HG03025 (cell line): Measurements from ENCODE around the gene ZNF135.

Source experiments
- ATAC-seq: cut with Tn5 transposase; IDR thresholded peaks from one replicate; pipeline ENCODE4 v1.9.1; 2021; ENCODE audit warnings: mild to moderate bottlenecking, moderate library complexity; ENCODE audit not compliant: unreplicated experiment, low FRiP score

ZNF135 gene

DNA sequence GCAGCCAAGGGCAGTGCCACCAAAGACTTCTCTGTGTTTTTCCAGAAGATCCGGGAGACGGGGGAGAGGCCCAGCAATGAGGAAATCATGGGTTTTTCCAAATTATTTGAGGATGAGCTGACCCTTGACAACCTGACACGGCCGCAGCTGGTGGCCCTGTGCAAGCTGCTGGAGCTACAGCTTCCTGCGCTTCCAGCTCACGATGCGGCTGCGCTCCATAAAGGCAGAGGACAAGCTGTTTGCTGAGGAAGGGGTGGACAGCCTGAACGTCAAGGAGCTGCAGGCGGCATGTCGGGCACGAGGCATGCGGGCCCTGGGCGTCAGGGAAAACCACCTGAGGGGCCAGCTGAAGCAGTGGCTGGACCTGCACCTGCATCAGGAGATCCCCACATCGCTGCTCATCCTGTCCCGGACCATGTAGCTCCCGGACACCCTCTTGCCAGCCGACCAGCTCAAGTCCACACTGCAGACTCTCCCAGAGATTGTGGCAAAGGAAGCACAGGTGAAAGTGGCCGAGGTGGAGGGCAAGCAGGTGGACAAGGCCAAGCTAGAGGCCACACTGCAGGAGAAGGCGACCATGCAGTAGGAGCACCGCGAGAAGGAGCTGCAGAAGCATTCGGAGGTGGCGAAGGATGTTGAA is 13.6 kb upstream of the ZNF135 start:
- ATAC-seq = no peak

DNA sequence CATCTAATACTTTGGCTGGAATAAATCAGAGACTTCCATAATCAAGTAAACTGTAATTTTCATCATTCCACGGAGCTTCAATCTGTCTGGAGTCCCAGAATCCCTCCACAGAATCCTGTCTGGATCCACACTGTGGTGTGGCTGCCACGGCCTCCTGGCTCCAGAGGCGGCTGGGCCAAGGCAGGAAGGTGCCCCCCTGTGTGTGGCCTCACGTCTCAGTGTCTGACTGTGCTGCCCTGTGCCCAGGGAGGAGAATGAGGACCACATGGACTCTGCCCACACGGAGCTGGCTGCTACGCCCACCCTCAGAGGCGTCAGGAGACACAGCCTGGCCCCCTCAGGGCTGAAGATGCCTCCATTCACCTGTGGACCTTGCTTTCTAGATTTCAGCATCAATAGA is 12.2 kb upstream of the ZNF135 start:
- ATAC-seq = no peak

DNA sequence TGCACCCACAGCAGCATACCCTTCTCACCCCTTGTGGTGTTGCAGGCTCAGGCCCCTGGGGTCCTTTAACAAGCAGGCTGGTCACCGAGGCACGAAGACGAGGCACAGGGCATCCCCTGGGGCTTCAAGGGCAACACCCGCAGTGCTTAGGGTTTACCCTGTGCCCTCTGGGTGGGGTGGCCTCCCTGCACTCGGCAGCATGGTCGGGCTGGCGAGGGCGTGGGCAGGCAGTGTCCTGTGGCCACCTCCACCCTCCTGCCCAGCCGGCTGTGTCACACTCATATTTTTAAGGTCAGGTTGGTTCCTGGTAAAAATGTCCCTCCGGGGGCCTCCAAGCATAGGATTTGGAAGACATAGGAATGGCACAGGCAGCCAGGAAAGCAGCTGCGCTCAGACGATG is 11.4 kb upstream of the ZNF135 start:
- no peak for ATAC-seq

DNA sequence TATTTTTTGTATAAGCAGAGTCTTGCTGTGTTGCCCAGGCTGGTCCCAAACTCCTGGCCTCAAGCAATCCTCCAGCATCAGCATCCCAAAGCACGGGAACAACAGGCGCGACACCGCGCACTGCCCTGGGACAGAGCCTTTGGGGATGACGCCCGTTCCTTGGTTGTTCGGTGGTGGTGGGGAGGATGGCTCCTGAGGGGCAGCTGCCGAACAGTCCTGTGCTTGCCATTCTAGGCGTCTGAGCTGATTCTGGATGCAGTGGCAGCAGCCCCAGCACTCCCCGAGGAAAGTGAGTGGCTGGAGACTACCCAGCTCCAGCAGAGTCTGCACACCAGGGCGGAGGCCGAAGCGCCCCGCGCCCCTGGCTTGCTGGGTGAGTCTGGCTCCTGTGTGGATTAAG is 6.8 kb upstream of the ZNF135 start:
- no peak for ATAC-seq

DNA sequence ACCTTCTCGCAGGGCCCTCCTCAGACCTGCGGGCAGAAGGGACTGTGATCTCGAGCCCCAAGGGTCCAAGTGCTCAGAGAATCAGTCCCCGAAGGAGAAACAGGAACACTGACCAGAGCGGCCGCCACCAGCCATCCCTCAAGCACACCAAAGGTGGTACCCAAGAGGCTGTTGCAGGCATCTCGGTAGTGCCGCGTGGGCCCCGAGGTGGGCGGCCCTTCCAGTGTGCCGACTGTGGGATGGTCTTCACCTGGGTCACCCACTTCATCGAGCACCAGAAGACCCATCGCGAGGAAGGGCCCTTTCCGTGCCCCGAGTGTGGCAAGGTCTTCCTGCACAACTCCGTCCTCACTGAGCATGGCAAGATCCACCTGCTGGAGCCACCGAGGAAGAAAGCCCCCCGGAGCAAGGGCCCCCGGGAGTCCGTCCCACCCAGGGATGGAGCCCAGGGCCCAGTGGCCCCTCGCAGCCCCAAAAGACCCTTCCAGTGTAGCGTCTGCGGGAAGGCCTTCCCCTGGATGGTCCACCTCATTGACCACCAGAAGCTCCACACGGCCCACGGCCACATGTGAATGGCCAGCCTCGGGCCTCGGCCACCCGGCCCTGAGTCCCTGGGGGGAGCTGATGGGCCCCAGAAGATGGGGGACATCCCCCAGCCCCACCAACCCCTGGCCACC is 5.5 kb upstream of the ZNF135 start:
- ATAC-seq = no peak

DNA sequence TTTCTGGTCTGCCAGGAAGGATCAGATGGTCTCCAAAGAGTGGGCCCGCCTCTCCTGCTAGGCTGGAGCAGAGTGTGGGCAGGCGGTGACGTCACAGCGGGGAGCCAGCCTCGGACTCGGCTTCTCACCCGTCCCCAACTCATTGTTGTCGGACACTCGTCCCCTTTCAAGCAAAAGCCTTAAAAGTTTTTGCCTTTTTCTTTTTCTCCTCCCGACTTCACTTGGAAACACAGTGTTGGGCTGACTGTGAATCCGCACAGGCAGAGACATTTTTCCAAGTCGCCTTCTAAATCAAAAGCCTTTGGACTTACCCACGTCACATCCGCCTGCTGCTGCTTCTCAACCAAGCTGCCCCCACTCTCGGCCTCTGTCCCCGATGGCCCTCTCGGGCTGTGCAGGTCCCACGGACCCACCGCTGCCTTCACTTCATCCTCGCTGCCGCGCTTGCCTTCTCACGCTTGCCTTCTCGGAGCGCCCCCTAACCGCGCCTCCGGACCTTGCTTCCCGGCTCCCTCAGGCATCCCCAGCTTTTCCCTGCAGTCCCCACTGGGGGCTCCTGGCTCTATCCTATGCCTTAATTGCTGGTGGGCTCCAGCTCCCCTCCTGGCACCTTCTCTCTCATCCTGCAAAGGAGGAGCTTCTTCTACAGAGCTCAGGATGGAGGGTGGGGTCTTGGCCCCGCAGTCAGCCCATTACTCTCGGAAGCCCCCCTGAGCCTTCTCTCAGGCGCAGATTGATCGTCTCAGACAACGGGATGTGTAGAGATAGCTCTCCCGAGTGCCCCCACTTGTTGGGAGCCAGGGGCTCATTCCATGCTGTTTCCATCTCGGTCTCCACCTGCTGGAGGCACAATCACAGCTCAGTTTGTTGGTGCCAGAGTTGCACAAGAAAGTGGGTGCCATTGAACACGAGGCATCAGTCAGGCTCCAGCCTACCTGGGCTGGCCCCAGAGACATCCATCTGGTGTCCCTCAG is 3.9 kb upstream of the ZNF135 start:
- no peak for ATAC-seq

DNA sequence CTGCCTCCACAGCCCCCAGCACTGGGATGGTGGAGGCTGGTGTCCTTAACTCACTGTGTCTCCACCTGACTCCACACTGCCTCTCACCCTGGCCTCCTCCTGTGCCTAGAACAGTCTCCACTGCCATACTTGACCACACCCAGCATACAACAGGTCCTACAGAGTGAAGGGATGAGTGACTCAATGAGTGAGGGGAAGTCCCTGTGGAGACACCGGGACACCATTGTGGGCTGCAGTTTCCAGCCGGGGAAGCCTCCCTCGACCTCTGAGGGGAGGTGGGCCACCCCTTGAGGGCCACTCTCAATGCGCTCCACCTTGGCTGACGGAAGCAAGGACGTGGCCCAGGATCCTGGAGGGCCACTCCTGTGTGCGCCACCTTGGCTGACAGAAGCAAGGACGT is 2.8 kb upstream of the ZNF135 start:
- ATAC-seq = no peak

DNA sequence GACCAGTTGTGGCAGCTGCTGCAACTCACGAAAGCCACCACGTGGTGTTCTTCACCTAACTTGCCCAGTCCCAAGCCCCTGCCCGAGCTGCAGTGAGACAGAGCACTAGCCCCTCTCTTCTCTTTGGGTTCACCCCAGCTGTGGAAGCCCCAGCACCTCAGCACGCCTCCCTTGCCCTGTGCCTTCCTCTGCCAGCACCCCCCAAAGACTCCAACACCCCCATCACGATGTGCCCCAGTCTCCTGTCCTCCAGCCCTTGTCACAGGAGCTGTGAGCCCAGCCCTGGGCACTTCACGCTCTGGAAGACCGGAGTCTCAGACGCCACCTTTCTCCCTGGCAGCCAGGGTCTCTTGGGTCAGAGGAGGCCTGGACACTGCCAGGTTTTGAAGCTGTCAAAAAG is 2.2 kb upstream of the ZNF135 start:
- ATAC-seq = no peak

DNA sequence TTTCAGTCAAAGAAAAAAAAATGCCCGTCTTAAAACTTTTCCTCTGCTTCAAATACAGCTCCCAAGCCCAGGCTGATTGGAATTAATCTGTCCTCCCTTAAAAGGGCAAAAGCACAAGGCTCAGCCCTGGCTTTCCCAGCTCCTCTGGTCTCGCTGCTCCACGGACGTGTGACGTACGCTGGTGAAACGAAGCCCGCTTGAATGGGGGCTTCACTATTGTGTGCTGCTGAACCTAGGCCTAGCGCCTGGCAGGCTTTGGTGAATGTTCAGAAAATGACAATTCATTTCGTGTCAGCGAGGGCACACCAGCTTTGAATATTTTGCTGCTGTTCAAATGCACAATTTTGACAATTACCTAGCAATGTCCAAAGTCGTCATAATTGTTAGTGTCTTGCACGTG is 615 bp upstream of the ZNF135 start:
- no peak for ATAC-seq

DNA sequence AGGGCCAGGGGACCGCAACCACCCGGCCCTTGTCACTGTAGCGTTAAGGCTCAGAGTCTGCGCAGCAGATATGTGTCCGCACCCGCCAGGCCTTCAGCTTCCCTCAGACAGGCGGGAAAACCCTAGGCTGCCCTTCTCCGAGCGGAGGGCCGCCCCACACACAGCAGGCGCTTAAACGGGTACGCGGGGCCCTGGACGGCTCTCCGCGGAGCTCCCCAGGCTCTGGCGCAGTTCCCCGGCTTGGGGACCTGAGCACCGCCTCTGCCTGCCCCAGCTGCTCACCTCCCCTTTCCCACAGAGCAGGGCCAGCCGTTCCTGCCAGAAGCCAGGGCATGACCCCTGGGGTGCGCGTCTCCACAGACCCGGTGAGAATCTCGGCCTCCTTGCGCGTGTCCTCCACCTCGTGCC is 593 bp downstream of the ZNF135 start:
- ATAC-seq = no peak

DNA sequence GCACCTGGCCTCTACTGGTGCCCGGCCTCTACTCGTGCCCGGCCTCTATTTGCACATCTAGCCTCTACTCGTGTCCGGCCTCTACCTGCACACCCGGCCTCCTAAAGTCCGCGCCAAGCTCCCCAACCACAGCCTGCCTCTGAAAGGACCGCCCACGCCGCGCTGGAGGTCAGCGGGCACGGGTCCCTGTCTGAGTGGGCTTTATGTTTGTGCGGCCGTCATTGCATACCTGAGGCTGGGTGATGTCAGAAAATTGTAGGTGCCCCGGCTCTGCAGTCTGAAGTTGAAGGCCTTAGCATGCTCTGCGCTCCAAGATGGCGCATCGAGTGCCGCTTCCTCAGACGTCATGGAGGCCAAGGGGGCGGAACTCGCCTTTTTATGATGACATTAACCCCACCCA is 1.1 kb downstream of the ZNF135 start:
- ATAC-seq = no peak

DNA sequence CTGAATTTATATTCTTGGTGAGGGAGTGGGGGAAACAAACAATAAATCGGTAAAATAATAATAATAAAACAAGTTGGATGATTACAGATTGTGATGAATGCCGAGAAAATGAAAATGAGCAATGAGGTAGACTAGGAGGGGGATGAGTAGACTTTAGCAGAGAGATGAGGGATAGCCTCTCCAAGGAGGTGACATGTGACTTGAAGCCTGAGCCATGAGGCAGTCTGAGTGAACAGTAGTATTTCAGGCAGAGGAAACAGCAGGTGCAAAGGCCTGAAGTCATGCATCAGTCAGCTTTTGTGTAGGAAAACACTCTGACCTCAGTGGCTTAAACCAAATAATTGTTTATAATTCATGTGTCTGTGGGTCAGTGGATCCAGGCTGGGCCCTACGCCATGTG is 4.6 kb downstream of the ZNF135 start:
- ATAC-seq = no peak

DNA sequence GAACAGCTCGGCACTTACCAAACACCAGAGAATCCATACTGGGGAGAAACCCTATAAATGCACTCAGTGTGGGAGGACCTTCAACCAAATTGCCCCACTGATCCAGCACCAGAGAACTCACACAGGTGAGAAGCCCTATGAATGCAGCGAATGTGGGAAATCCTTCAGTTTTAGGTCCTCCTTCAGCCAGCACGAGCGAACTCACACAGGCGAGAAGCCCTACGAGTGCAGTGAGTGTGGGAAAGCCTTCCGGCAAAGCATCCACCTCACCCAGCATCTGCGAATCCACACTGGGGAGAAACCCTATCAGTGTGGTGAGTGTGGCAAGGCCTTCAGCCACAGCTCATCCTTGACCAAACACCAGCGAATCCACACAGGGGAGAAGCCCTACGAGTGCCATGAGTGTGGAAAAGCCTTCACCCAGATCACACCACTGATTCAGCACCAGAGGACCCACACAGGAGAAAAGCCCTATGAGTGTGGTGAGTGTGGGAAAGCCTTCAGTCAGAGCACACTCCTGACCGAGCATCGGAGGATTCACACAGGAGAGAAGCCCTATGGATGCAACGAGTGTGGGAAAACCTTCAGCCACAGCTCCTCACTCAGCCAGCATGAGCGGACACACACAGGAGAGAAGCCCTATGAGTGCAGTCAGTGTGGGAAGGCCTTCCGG is 8.3 kb downstream of the ZNF135 start:
- no peak for ATAC-seq

DNA sequence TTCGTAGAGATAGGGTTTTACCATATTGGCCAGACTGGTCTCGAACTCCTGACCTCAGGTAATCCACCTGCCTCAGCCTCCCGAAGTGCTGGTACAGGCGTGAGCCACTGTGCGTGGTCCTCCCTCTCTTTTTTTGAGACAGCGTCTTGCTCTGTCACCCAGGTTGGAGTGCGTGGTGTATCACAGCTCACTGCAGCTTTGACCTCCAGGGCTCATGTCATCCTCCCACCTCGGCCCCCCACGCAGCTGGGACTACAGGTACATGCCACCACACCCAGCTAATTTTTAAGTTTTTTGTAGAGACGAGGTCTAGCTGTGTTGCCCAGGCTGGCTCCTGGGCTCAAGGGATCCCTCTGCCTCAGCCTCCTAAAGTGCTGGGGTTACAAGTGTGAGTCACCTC is 20.7 kb downstream of the ZNF135 start:
- ATAC-seq = no peak

DNA sequence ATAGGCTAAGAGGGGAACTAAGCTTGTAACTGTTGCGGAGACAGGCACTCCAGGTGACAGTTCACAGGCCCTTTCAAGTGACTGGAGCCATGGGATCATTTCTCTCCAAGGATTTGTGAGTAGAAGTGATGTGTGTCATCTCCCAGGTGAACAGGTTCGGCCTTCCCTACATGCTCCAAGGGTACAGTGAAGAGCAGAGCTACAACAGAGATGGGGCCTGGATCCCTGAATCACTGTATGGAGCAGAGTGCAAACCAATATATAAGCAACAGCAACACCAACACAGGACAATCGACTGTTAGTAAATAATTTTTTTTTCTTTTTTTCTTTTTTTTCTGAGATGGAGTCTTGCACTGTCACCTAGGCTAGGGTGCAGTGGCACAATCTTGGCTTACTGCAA is 23.9 kb downstream of the ZNF135 start:
- ATAC-seq = no peak

DNA sequence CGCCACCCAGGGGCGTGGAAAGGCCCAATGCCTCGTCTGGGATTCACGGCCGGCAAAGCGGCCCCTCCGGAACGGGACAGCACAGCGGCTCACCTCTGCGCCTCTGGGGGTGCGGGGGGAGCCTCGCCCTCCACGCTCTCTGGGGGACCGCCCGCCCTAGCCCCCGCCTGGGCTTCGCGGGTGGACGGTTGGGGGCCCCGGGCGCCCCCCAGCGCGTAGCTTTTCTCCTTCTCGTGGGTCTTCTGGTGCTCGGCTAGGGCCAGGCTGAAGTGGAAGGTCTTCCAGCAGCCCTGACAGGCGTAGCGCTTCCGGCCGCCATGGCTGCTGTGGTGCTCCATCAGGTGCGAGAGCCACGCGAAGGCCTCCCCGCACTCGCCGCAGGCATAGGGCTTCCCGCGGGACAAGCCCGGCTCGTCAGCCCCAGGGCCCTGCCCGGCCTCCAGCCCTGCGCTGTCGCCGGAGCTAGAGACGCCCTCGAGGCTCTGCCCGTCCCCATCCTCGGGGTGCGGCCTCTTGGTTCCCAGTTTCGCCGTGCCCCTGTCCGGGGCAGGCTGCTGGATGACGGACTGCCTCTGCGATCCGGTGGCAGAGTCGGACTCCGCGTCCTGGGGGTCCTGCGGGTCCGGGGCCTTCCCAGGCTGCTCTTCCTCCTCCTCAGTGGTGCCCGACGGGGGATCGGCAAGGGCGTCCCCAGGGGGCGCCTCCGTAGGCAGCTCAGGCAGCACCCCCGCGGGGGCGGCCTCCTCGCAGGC is 25.7 kb downstream of the ZNF135 start:
- no peak for ATAC-seq

DNA sequence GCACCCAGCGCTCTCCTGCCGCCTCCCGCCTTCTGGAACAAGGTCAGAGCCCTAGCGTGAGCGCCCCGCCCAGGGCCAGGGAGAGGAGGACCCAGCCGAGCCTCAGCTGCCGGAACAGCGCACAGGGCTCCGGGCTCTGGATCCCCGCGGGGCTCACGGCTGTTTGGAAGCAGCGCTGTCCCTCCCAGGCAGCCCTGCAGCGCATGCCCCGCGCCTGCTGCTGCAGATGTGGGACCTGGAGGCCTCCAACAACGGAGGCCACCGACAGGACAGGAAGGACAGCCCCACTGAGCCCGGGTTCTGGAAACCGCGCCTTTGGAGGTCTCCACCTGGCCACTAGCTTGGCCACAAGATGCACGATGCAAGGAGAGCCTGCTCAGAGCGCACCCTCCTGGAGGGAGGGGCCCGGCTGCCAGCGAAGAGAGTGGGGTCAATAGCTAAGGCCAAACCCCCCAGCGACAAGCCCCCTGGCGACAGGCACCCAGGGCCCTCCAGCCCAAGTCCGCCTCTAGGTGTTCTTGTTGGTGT is 26.3 kb downstream of the ZNF135 start:
- ATAC-seq = no peak

DNA sequence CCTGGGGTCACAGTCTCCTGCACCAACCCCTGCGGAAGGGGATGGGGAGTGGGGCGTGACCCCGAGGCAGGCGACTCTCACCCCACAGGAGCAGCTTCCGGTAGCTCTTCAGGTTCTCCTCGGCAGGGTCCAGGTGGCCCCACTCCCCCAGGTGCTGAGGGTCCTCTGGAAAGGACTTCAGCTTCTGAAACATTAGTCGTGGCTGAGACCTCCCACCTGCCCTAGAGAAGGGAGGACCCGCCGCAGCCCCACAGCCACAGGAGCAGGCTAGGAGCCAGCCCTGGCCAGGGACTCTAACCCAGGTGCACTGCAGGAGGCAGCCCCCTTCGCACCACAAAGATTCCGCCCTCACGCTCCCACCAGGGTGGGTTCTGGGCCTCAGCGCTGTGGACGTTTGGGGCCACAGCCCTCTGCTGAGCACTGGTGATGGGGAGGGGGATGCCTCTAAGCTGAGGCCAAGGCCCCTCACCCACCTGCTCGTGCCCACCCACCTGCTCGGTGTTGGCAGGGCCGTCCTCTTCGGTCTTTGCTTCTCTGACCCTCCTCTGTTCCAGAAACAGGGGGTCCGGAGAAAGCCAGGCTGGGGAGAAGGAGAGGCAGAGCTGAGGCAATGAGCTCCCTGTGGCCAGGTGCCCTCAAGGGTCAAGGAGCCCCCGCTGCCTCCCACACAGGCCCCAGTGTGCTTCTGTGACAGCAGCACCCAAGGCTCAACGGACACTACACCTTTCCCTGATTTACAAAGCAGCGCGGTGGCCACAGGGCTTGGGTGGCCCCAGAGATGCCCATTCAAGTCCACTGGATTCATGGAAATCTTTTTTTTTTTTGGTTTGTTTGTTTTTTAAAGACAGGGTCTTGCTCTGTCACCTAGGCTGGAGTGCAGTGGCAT is 28.0 kb downstream of the ZNF135 start:
- no peak for ATAC-seq

DNA sequence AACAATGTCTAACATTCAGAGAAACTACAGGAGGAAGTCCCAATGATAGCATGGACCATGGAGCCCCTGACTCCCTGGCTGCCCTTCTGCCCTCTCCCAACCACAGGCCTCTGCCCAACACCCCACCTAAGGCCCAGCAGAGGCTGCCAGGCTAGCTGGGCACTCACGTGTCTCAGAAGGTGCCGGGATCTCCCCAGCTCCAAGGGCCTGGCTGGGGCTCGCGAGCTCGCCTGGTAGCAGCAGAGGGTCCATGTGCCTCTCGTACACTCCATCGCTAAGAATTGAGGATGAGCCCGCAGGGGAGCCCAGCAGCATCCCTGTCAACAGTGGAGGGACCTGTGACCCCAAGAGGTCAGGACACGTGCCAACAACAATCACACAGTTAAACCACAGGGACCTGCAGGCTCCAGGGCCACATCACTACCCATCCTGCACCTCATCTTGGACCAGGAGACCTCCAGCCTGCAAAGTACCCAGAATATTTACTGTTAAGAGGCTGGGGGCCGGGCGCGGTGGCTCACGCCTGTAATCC is 29.5 kb downstream of the ZNF135 start:
- ATAC-seq = no peak
